Stimulated activated CD8-positive, alpha-beta memory T cell treated with anti-CD3 and anti-CD28 coated beads, Interleukin-12 subunit alpha, Interleukin-12 subunit beta, amount 100 ng/mL, for 24 hours (primary cell): ENCODE results near the gene DMD.

Source experiments
- DNase-seq: peaks from one replicate; pipeline ENCODE4 v3.0.0-alpha.2; 2020; ENCODE audit errors: extremely low read depth

DMD gene

GRCh38 chrX:31858915-31859314 is 1352.4 kb downstream of the DMD start:
- no peak for DNase-seq

DNA sequence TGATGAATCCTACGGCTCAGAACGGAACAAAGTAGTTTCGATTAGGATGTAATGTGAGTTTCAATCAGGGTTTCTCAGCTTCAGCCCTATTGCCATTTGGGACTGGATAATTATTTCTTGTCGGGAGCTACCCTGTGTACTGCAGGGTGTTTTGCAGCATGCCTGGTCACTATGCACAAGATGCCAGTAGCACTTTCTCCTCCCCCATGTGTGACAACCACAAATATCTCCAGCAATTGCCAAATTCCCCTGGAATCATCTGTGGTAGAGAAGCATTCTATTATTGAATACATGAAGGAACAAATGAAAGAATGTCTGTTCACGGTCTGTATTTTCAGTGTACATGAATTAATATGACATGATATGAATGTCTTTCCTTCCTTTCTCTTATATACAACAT is 1356.6 kb downstream of the DMD start:
- DNase-seq, result no peak

DNA sequence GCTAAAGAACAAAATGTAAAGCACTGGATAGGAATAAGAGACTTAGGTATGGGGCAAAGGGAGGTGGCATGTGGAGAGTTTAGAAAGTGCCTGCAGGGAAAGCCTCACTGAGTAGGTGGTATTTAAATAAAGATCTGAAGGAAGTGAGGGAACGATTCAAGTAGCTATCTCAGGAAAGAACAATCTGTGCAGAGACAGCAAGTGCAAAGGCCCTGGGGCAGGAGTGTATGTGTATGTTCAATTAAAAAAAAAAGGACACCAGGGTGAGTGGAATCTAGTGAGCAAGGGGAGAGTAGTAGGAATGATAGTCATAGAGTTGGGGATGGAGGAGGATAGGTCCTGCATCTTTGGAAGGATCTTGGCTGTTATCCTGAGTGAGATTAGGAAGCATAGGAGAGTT is 1359.6 kb downstream of the DMD start:
- DNase-seq, result no peak

- DNase-seq, result no peak
Observed at GRCh38 chrX:31847773-31848172, 1363.6 kb downstream of the DMD start.

- DNase-seq, result no peak
Observed at GRCh38 chrX:31845003-31845402, 1366.3 kb downstream of the DMD start.

DNA sequence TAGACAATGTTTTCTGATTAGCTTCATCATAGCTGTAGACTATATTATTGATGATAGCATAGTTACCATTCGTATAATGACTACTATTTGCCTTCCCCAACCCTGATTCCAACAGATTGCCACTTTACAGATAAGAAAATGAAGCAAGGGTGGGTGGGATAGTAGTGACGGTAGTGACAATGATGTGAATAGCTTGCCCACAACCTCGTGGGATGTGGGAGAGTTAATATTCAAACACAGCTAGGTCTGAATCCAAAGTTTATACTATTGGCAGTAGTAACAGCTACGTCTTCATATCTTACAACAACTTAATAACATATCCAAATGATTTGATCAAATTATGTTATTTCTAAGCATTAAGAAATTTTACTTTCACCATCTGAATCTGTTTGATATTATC is 1372.7 kb downstream of the DMD start:
- DNase-seq, result no peak

- no peak for DNase-seq
Observed at GRCh38 chrX:31837445-31838049, 1373.8 kb downstream of the DMD start.

- DNase-seq, result no peak
Observed at GRCh38 chrX:31836479-31836878, 1374.9 kb downstream of the DMD start.

GRCh38 chrX:31832263-31832662 is 1379.1 kb downstream of the DMD start:
- DNase-seq, result no peak

DNA sequence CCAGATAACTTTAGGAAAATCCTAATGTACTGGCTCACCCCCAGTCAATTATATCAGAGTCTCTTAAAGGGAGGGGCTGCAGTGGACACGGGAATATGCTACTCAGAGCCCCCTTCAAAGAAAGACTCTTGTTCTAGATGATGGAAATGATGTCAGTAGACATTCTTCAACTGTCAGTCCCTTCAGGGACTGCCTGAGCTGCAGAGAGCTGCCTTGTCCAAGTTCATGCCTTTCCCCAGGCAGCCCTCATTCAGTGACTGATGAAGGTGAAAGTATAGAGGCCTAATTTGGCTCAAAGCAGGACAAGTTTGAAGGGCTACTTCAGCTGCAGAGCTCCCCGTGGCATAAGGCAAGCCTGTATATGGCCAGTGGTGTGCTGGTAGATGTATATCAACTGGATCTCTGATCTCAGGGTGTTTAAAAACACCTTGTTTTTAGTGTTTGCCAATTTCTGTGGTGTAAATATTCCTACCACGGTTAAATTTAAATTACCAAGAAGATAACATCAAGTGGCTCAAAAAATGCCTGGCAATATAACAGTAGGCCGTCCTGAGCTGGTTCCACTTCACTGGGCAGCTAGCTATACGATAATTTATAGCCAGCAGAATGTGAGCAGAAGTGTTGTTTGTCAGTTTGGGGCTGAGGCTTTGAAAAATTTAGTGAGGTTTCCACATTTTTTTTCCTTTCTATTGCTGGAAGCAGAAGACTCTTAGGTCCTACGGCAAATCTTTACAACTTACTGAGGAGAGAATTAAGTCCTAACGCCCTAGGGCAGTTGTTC is 1390.7 kb downstream of the DMD start:
- no peak for DNase-seq

DNA sequence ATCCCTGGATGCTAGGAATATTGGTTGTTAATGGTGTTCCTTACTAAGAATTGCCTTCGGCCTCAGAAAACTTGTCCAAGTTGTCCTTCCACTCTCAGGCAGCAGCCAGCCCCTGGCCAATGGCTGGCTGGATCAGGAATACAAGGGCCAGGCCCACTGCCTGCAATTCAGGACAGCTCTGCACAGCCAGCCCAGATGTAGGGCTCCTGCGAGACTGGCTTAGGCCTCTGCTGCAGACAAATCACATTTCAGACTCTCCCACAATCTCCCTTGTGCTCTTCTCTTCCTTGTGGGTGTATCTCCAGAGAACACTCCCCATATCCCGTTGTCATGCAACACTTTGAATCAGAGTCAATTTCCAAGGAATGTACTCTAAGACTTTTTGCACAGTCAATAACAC is 1391.9 kb downstream of the DMD start:
- DNase-seq, result no peak

DNA sequence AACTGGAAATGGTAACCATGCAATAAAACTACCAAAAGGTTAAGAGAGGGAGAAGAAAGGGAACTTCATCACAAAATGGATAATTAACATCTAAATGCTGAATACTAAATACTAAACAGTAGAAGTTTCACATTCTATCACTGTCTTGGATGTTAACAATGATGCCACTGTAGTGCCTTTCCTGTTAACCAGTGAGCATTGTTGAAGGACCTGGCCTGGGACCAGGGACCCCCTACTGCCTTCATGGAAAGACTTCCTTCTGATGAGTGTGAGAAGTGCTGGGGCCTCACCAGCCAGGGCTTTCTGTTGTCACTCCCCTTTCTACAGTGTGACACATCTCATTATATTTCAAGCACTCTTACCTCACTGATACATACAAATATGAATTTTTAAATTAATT is 1400.2 kb downstream of the DMD start:
- DNase-seq, result no peak

DNA sequence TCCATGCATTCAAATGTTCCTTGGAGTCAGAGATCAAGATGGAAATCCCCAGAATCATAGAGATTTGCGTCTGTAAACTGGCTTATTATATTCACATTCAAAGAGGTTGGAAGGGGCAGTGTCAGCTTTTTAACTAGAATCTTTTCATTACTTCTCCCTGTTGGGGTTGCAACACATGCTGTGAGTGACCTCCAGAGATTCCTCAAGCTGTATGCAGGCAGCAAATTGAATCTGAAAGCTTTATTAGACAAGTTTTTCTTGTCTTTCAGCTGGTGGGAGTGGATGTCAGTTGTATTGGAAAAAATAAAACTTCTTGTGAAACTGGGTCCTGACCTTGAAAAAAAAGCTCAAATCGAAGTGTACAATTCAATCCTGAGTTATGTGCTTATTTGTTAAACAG is 1403.0 kb downstream of the DMD start:
- no peak for DNase-seq

DNA sequence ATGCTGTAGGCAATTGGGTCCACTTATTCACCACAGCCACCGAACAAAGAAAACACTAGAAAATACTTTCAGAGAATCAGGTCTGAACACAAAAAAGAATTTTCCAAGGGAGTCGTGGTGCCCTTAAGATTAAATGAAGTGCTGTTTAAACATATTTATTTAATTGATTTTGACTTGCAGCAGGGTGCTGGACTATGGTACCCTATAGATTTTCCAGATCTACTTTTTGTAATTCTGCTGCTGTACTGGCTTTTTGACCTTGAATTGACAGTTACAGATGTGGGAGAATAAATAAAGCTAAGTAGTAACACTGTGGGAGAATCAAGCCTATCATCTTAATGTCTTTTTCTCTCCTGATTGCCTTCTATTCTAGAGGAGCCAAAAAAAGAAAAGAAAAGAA is 1404.2 kb downstream of the DMD start:
- DNase-seq, result no peak

DNA sequence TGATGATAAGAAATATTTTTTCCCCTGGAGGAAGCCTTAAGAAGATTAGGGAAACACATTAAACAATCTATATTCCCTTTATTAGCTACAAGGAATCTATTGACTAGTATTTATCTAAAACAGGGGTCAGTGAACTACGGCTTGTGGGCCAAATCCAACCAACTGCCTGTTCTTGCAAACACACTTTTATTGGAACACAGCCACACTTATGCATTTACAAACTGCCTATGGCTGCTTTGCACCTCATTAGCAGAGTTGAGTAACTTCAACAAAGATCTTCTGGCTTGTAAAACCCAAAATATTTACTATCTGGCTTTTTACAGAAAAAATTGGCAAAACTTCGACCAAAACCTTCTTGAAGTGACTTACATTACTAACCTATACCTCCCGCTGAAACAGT is 1405.6 kb downstream of the DMD start:
- DNase-seq, result no peak

DNA sequence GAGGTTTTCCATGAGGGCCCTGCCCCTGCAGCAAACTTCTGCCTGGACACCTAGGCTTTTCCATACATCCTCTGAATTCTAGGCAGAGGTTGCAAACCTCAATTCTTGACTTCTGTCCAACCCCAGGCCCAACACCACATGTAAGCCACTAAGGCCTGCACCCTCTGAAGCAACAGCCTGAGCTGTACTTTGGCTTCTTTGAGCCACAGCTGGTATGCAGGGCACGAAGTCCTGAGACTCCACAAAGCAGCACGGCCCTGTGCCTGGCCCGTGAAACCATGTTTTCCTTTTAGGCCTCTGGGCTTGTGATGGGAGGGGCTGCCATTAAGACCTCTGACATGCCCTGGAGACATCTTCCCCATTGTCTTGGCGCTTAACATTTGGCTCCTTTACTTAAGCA is 1411.1 kb downstream of the DMD start:
- DNase-seq, result no peak

DNA sequence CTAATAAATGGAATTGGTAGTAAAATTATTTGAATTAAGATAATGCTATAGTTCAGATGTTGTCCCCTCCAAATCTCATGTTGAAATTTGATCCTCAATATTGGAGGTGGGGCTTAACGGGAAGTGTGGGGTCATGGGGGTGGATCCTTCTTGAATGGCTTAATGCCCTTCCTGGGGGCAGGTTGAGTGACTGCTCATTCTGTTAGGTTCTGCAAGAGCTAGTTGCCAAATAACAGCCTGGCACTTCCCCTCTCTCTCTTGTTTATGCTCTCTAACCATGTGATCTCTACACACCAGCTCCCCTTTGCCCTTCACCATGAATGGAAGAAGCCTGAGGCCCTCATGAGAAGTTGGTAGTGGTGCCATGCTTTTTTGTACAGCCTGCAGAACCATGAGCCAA is 1414.7 kb downstream of the DMD start:
- no peak for DNase-seq

DNA sequence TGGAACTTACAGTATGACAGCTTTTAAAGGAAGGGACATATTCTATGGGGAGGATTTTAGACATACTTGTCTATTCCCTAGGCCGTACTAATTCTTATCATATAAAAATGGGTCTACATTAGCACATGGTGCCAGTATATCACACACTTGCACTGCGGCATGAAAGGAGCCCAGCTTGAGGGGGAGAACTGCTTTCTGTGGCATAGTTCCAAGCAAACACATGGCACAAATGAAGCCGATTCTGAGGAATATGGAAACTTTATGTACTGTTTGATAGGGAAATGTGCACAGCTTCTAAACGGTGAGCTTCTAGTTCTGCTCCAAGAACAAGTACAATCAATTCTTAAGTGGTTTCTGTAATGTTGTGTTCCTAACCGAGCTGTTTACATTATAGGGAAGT is 1463.9 kb downstream of the DMD start:
- DNase-seq, result no peak

- no peak for DNase-seq
Observed at GRCh38 chrX:31743004-31743403, 1468.3 kb downstream of the DMD start.

DNA sequence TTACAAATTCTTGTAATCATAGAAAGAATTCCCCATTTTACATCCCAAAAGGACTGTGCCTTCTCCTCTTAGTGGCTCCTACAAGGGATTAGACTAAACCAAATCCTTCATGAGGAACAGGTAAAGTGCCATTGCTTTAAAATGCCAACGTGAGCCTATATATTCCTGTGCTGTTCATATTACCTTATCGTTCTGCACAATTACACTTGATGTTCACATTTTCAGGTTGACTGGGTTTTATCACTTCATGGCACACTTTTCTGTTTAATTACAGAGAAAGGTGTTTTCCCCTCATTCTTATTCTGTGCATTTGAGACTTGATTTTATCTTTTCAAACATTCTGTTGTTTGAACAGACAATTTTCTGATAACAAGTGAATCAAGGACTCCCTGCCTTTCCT is 1493.9 kb downstream of the DMD start:
- DNase-seq, result no peak

- DNase-seq, result no peak
Observed at GRCh38 chrX:31715675-31716074, 1495.7 kb downstream of the DMD start.

DNA sequence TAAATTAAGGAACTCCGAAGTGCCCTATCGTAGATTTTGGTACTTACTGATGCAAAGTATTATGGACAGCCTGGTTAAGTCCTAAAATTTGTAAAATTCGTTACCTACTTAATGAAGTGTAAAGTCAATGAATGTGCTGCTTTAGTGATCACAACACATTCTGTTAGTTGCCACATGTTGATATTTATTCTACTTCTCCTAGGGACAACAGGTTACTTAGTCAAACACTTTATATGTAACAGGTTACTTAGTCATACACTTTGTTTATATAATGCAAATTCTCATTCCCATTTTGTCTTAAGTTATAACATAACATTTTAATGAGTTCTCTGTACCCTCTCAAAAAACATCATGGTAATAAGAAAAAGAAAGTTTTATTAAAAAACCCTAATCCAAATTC is 1496.6 kb downstream of the DMD start:
- no peak for DNase-seq

- no peak for DNase-seq
Observed at GRCh38 chrX:31713120-31713519, 1498.2 kb downstream of the DMD start.

- no peak for DNase-seq
Observed at GRCh38 chrX:31711166-31711565, 1500.2 kb downstream of the DMD start.
